AG04449 (cell line): Measurements from ENCODE around the gene KAZN.

ENCODE experiments used
- CTCF ChIA-PET: fragments of 350-600 bp; formaldehyde crosslinking; extraction: SDS; loops from one replicate; lab custom pipeline; 2021; ENCODE audit warnings: antibody characterized with exemption; lab: Yijun Ruan, JAX
- POLR2A ChIA-PET: fragments of 400-600, 350-600 bp; formaldehyde crosslinking; extraction: SDS; loops from one replicate; lab custom pipeline; 2020; ENCODE audit warnings: antibody characterized with exemption, inconsistent platforms; lab: Yijun Ruan, JAX
- DNase-seq: peaks from one replicate; pipeline ENCODE4 v3.0.0-alpha.2; 2010; ENCODE audit warnings: low read depth, low spot score
- H3K4me3 ChIP-seq: 2 replicates; pipeline ENCODE4 v1.5.1; 2011; ENCODE audit warnings: low read depth, mild to moderate bottlenecking, control low read depth, low read length
- TF ChIP-seq, protein P1 (sequence below): IDR thresholded peaks from one replicate; pipeline ENCODE4 v1.5.1; 2011; ENCODE audit warnings: mild to moderate bottlenecking, moderate library complexity, low read length, control low read depth, inconsistent platforms; ENCODE audit not compliant: insufficient read depth; ENCODE audit errors: missing control alignments

KAZN gene

DNA sequence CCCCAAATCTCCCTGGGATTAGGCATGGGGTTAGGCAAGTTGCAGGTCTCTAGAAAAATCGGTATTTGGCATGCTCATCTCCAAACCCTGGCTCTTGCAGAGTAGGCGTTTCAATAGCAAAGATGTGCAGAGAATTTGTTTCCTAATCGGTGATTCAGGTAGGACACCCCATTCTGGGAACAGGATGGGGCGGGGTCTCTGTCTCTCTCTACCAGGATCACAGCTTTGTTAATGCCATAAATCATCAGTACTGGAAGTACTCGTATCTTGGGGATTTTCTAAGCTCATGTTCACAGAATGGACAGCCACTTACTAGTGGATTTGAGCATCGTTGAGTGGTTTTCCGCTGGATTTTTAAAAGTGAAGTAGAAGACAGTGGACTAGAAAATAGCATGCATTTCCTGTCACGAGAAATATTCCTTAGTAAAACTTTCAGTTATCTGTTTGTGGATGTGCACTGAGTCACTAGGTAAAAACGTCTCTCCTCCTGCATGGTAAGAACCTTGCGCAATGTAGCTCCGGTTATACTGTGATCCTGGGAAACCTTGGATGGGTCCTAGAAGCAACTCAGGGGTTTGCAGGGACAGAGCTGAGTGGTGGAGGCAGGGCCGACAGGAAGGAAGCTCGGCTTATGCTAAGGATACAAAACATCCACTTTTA lies 560.2 kb downstream of the KAZN start:
- no peak overlapping the region for H3K4me3 ChIP-seq
- ChIA-PET POLR2A (interaction anchor here (1.1 kb wide), 1 partner anchor 10 kb away, joined by 5 read pairs; no protein-coding TSS in a partner anchor), CTCF (interaction anchor here (1.3 to 10.9 kb wide), 3 partner anchors 11 to 115 kb away, joined by 4 to 186 read pairs (median 77); no protein-coding TSS in a partner anchor)
- DNase-seq = peak; percentile 44
- TF ChIP-seq, protein P1, sequence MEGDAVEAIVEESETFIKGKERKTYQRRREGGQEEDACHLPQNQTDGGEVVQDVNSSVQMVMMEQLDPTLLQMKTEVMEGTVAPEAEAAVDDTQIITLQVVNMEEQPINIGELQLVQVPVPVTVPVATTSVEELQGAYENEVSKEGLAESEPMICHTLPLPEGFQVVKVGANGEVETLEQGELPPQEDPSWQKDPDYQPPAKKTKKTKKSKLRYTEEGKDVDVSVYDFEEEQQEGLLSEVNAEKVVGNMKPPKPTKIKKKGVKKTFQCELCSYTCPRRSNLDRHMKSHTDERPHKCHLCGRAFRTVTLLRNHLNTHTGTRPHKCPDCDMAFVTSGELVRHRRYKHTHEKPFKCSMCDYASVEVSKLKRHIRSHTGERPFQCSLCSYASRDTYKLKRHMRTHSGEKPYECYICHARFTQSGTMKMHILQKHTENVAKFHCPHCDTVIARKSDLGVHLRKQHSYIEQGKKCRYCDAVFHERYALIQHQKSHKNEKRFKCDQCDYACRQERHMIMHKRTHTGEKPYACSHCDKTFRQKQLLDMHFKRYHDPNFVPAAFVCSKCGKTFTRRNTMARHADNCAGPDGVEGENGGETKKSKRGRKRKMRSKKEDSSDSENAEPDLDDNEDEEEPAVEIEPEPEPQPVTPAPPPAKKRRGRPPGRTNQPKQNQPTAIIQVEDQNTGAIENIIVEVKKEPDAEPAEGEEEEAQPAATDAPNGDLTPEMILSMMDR = no peak

DNA sequence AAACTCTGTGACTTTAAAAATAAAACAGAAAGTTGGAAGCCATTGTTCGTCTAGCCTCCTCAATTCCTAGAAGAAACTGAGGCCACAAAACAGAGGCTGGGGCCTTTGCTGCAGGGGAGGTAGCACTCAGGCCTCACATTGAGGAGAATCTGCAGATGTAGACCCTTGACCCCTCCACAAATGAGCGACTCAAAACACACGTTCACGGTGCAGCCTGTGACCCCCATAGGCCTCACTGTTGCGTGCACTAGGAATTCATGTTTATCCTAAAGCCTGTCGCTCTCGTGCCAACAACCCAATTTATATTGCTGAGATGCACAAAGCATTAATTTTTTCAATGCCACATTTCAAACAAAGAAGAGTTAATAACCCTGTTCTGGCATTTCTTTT lies 560.7 kb downstream of the KAZN start:
- no peak overlapping the region for H3K4me3 ChIP-seq

DNA sequence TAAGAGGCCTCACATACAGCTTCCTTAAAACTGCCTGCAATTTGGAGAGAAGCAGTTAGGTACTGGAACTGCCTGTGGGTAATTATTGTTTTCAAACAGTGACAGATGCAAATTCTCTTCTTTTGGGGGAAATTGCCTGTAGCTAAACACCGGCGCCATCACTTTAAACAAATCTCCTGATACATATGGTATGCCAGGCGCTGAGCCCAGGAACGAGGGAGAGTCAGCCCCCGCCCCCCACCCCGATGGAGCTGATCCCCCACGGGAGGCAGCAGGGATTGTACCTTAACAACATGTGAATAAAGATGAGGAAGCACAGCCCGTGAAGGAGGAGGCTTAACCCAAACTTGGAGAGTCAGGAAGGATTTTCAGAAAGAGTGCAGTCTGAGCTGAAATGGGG lies 562.1 kb downstream of the KAZN start:
- POLR2A ChIA-PET = no interaction called here
- no peak for DNase-seq
- TF ChIP-seq, protein P1 = no peak
- CTCF ChIA-PET = interaction anchor here (0.7 to 10.9 kb wide), 3 partner anchors 9 to 112 kb away, joined by 3 to 77 read pairs (median 14); no protein-coding TSS in a partner anchor
- H3K4me3 ChIP-seq = no peak overlapping the region

More for the DNA sequence above, 560.7 kb downstream of the KAZN start:
- ChIA-PET CTCF (interaction anchor here (1.3 to 10.9 kb wide), 3 partner anchors 11 to 114 kb away, joined by 4 to 186 read pairs (median 77); no protein-coding TSS in a partner anchor), POLR2A (no interaction called here)
- TF ChIP-seq, protein P1 = no peak
- DNase-seq = no peak

DNA sequence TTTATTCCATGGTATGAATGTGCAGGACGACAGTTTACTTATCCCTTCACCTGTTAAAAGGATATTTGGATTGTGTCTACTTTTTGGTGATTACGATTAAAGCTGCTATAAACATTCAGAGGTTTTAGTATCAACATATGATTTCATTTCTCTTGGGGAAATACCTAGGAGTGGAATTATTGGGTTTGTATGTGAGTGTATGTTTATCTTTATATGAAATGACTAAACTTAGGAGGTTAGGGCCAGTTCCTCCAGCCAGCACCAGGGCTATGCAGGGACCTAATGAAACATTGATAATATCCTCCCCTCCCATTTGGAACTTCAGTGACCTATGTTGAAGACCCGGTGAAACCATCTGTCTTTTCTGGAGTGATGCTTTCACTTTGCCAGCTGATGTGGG lies 568.9 kb downstream of the KAZN start:
- ChIA-PET POLR2A (no interaction called here), CTCF (interaction anchor here (1.3 to 6.0 kb wide), 2 partner anchors 11 to 44 kb away, joined by 3 to 77 read pairs; partner anchors contain the start of gene TMEM51)
- DNase-seq = no peak
- TF ChIP-seq, protein P1 = no peak
- H3K4me3 ChIP-seq = no peak overlapping the region
